Epithelial cell of prostate (primary cell): ENCODE results near the gene KBTBD6.
"Not testable (repeated sequence)": the region's sequence is repeated elsewhere in the genome, so short reads cannot be mapped to it uniquely, and the experiment has no call there.

Experiments
- DNase-seq: peaks from one replicate; pipeline ENCODE4 v3.0.0-alpha.2; 2011; ENCODE audit warnings: low read depth, low spot score
- H3K27ac ChIP-seq: fragments of 450-650 bp; 2 replicates; pipeline ENCODE4 v1.5.1; 2017; ENCODE audit warnings: mild to moderate bottlenecking

KBTBD6 gene

DNA sequence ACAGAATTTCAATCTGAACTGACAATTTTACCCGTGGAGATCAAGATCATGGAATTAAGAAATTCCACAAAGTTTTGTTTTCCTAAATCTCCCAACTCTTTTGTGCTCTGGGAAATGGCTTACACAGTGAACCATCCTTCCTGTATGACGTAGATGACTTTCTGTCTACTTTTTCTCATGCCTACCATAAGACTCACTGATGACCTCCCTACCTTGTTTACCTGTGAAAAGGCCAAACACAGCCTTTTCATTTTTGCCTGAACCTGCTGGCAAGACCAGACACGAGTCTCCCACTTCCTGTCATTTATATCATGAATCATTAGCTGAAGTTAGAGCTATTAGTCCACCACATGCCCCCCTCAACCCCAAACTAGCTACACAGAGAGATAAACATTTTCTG, 4.6 kb upstream of the KBTBD6 start:
- H3K27ac ChIP-seq = peak overlapping the region; percentile 97
- peak; percentile 99 for DNase-seq

- DNase-seq = no peak
- H3K27ac ChIP-seq = peak overlapping the region; percentile 97
These were observed 3.9 kb upstream of the KBTBD6 start for GRCh38 chr13:41136396-41137031.

- no peak overlapping the region for H3K27ac ChIP-seq
- DNase-seq = no peak
These were observed 1.3 kb upstream of the KBTBD6 start for GRCh38 chr13:41133951-41134350.

- DNase-seq = not testable (repeated sequence)
- peak overlapping the region; percentile 46 for H3K27ac ChIP-seq
These were observed 716 bp downstream of the KBTBD6 start for GRCh38 chr13:41131660-41132511.

DNA sequence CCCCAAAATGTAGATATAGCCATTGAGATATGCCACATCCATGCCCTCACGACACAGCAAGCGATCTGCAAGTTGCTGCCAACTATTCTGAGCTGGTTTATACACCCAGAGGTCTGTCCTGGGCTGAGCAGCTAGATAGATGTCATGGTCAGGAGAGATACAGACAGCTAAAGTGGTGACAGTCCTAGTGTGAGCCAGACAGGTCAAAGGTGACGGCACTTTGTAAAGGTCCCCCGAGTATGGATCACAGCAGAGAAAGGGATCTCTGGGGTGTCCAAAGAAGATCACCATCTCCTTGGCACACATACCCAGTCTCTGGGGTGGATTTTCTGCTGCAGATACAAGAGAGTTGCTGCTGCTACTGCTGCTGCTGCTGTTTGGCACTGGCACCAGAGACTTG, 1.4 kb downstream of the KBTBD6 start:
- DNase-seq, H3K27ac ChIP-seq: not testable (repeated sequence)

DNA sequence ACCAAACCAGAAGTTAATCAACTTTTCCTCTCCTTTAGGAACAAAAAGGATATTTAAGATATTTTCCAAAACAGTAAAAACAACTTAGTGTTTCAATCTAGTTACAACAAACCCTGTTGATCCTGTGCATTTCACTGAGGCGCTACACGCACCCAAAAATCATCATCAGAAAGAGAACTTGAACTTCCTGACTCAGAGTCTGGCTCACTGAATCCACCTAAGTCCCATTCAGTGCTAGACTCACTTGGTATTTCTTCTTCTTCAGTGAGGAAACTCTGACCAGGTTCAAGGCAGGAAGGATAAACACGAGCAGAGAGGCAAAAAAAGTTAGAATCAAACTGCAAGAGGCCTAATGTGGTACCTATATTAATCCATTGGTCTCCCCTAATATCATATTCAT, 2.2 kb downstream of the KBTBD6 start:
- no peak overlapping the region for H3K27ac ChIP-seq
- DNase-seq = no peak

DNA sequence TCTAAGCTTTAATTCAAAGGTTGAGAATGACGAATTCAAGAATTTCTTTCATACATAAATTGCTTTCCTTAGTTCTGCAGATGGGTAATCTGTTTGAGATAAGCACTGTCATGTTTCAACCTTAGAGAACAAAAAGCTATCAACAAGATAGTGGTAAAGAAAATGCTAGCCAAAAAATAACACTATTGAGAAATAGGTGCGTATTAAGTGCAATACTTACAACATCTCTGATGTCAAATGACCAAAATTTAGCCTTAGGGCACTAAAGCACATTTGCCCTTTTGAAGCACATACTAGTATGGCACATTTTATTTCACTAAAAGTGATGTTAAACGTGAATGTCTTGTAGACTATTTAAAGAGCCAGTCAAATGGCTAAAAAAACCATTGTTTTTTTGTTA, 4.9 kb downstream of the KBTBD6 start:
- DNase-seq = no peak
- no peak overlapping the region for H3K27ac ChIP-seq

DNA sequence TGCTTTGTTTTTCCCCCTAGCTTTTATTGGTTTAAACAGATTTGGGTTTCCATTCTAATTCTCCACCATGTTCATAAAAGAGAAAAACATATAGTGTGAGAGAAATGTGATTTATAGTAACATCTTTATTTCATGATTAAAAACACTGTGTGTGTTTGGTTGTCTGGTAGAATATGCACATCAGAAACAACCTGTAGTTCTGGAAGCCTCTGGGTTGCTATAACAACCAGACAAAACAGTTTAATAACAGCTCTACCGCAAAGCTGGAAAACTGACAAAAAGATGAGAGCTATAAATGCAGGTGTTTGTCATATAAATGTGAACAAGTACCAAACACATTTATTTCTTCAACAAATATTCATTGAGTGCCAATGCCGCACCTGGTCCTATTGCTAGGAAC, 9.8 kb downstream of the KBTBD6 start:
- DNase-seq = no peak
- H3K27ac ChIP-seq = no peak overlapping the region

DNA sequence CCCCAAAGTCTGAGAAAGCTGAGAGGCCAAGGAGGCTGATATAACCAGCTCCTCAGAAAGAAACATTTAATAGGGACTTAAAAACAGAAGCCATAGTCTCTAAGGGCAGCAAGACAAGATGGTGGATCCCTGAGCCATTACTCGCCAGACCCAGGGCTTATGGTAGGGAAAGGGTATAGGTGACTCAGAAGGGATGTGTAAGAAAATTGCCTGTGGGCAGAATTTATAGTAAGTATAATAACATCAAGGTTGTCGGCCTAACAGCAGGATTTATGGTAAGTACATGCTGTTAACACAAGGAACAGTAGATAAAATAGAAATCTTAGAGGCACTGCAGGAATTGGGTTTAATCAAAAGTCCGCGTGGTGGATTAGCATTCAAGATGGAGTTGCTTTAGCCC, 14.7 kb downstream of the KBTBD6 start:
- DNase-seq = no peak
- H3K27ac ChIP-seq = no peak overlapping the region

- no peak overlapping the region for H3K27ac ChIP-seq
- no peak for DNase-seq
These were observed 21.1 kb downstream of the KBTBD6 start for GRCh38 chr13:41111454-41111853.

- DNase-seq = no peak
- H3K27ac ChIP-seq = no peak overlapping the region
These were observed 25.0 kb downstream of the KBTBD6 start for GRCh38 chr13:41107584-41108014.

DNA sequence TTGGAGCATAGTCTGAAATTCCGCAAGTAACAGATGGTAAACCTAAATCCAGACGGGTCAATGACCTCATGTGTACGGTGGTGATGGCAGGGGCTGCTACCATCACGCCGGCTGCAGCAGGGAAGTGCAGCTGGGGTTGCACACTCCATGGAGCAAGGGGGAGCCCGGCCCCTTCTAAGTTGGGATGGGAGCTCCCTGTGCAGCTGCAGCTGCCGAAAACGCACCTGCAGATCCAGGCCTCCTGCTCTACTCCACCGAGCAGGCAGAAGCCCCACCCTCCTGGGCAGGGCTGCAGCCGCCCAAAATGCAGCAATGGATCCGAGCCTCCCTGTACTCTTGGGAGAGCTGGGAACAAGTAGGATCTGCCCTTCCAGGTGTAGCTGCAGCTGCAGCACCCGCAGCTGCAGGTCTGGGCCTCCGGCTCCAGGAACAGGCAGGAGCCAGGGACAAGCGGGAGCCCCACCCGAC, 25.5 kb downstream of the KBTBD6 start:
- no peak for DNase-seq
- no peak overlapping the region for H3K27ac ChIP-seq

- no peak for DNase-seq
- H3K27ac ChIP-seq = no peak overlapping the region
These were observed 32.6 kb downstream of the KBTBD6 start for GRCh38 chr13:41099986-41100385.

DNA sequence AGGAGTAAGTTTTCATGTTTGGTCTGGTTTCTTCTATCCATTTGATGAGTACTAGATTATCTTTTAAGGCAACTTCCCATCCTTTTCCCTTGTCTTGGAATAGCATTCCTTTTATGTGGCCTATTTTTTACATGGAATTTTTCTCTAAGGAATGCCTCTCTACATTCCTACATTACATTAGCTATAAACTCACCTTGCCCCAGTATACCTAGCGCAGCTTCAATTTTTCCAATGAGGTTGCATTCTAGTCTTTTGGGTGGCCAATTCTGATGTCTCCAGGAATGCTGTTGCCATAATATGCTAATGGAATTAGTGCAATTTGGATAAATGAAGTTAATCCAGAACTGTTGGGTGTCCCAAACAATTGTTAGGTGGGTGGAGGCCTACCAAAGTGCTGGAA, 33.8 kb downstream of the KBTBD6 start:
- H3K27ac ChIP-seq = no peak overlapping the region
- no peak for DNase-seq

DNA sequence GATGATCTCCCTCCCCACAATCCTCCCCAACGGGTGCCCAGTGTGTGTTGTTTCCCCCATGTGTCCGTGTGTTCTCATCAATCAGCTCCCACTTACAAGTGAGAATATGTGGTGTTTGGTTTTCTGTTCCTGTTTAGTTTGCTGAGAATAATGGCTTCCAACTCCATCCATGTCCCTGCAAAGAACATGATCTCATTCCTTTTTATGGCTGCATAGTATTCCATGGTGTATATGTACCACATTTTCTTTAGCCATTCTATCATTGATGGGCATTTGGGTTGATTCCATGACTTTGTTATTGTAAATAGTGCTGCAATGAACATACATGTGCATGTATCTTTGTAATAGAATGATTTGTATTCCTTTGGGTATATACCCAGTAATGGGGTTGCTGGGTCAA, 36.9 kb downstream of the KBTBD6 start:
- not testable (repeated sequence) for H3K27ac ChIP-seq, DNase-seq

DNA sequence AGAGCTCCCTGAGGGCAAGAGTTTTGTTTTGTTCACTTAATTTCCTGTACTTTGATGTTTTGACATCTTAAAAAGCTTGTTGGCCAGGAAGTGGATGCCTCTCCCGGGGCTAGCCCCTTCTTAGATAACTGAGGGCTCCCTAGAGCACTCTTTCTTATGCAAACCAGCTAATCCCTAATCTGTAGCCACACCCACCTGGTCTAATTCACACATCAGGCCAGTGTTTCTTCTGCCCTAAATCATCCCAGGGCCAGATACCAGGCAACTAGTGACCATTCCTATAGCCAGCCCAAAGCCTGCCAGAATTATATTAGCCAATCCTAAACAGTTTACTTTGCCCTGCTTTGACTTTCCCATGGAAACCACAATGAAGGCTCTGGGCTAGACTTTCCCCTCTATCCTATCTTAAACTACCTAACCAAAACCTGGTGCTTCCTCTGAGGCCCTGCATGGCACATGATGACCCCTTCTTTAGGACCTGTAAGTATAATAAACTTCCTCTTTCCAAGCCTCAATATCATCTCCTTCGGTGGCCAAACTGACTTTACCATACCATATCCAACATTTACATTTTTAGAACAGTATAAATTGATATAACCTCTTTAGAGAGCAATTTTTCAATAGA, 46.5 kb downstream of the KBTBD6 start:
- DNase-seq = no peak
- no peak overlapping the region for H3K27ac ChIP-seq

DNA sequence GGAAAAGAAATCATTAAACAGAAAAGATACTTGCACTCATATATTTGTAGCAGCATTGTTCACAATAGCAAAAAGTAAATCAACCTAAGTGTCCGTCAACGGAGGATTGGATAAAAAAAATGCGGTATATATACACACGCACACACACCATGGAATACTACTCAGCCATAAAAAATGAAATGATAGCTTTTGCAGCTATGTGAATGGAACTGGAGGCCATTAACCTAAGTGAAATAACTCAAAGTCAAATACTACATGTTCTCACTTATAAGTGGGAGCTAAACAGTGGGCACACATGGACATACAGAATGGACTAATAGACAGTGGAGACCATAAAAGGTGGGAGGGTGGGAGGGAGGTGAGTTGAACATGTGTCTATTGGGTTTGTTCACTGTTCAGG, 52.9 kb downstream of the KBTBD6 start:
- no peak overlapping the region for H3K27ac ChIP-seq
- no peak for DNase-seq
